Brain microvascular endothelial cell (primary cell): ENCODE data around the gene TTLL7.

Experiments used
- DNase-seq: peaks from one replicate; pipeline ENCODE4 v3.0.0-alpha.2; 2020
- H3K27ac ChIP-seq: fragments of 250-450 bp; sonication (Bioruptor Pico); 2 replicates; pipeline ENCODE4 v1.5.1; 2020; ENCODE audit warnings: mild to moderate bottlenecking, moderate library complexity
- H3K27me3 ChIP-seq: fragments of 250-450 bp; sonication (Bioruptor Pico); replicated peaks from 2 replicates; pipeline ENCODE4 v1.5.1; 2020; ENCODE audit warnings: mild to moderate bottlenecking
- H3K36me3 ChIP-seq: fragments of 250-450 bp; sonication (Bioruptor Pico); replicated peaks from 2 replicates; pipeline ENCODE4 v1.5.1; 2020; ENCODE audit warnings: mild to moderate bottlenecking
- H3K4me3 ChIP-seq: 2 replicates; pipeline ENCODE4 v1.5.1; 2011; ENCODE audit warnings: low read depth, mild to moderate bottlenecking, control low read depth, low read length, moderate library complexity
- CTCF ChIP-seq: IDR thresholded peaks from 2 replicates; pipeline ENCODE4 v1.5.1; 2011; ENCODE audit warnings: low read depth, mild to moderate bottlenecking, moderate library complexity, low read length, control low read depth, inconsistent platforms; ENCODE audit errors: missing control alignments
- in situ Hi-C: cut with HindIII; loops from 2 replicates; pipeline ENCODE4 v1.10.0; 2017; ENCODE audit warnings: low sequenced_read_pairs, low pct_ligation_motif_present

TTLL7 gene

GRCh38 chr1:83999316-83999819 lies 436 bp upstream of the TTLL7 start:
- Histone ChIP-seq H3K4me3 (peak overlapping the region; percentile 70), H3K36me3 (no peaks in the 10 kb centered on the region), H3K27ac (peak overlapping the region; percentile 88), H3K27me3 (no peaks in the 10 kb centered on the region)
- no peak for TF ChIP-seq CTCF
- DNase-seq: peak; percentile 70
- in situ Hi-C loops: no loop called here

- in situ Hi-C loops: no loop called here
- no peak for TF ChIP-seq CTCF
- Histone ChIP-seq H3K4me3 (peak overlapping the region; percentile 70), H3K27me3 (no peaks in the 10 kb centered on the region), H3K36me3 (no peaks in the 10 kb centered on the region), H3K27ac (no peak overlapping the region)
- DNase-seq: no peak
These were observed 781 bp downstream of the TTLL7 start for GRCh38 chr1:83998205-83998497.

- no peak for DNase-seq
- TF ChIP-seq CTCF: no peak
- Histone ChIP-seq H3K4me3 (no peak overlapping the region), H3K27me3 (no peaks in the 10 kb centered on the region), H3K36me3 (no peaks in the 10 kb centered on the region), H3K27ac (no peak overlapping the region)
- in situ Hi-C loops: no loop called here
These were observed 1.3 kb downstream of the TTLL7 start for GRCh38 chr1:83997631-83998030.

GRCh38 chr1:83996621-83997020 lies 2.3 kb downstream of the TTLL7 start:
- Histone ChIP-seq H3K4me3 (no peak overlapping the region), H3K27ac (no peak overlapping the region), H3K36me3 (no peaks in the 10 kb centered on the region), H3K27me3 (no peaks in the 10 kb centered on the region)
- TF ChIP-seq CTCF: no peak
- peak; percentile 6 for DNase-seq
- in situ Hi-C loops: no loop called here

- no peak for TF ChIP-seq CTCF
- H3K27me3 ChIP-seq: no peaks in the 10 kb centered on the region
- H3K27ac ChIP-seq: no peak overlapping the region
- H3K4me3 ChIP-seq: no peak overlapping the region
- no peaks in the 10 kb centered on the region for H3K36me3 ChIP-seq
- DNase-seq: no peak
- in situ Hi-C loops: no loop called here
These were observed 2.7 kb downstream of the TTLL7 start for GRCh38 chr1:83996191-83996590.

- Histone ChIP-seq H3K36me3 (no peaks in the 10 kb centered on the region), H3K4me3 (no peak overlapping the region), H3K27me3 (no peaks in the 10 kb centered on the region), H3K27ac (no peak overlapping the region)
- no peak for TF ChIP-seq CTCF
- DNase-seq: no peak
- in situ Hi-C loops: no loop called here
These were observed 3.3 kb downstream of the TTLL7 start for GRCh38 chr1:83995649-83996048.
